ENCODE data around the gene RAPH1. TPM values are rescaled to one million over a fixed set of nuclear protein-coding genes. Genes with fewer than 3 reads are reported as not detected.

Gene RAPH1
- polyA plus RNA-seq, 1 donor from 2014 or later: 13.9 TPM

- no peaks in the 10 kb centered on the region for H3F3A ChIP-seq (ENCODE audit: insufficient read depth, low read length, poor library complexity, severe bottlenecking)
- no peaks in the 10 kb centered on the region for H3K79me2 ChIP-seq (replicated peaks; ENCODE audit: insufficient read depth, low read length)
- H2AFZ ChIP-seq (ENCODE audit: low read depth, low read length): no peak overlapping the region
- no peak overlapping the region for H3K4me3 ChIP-seq (ENCODE audit: low read length)
- H3K27me3 ChIP-seq (ENCODE audit: insufficient read depth, low read depth, low read length): no peaks in the 10 kb centered on the region
- no peaks in the 10 kb centered on the region for H4K20me1 ChIP-seq (ENCODE audit: insufficient read depth)
- H3K36me3 ChIP-seq (ENCODE audit: insufficient read depth, low read length): peaks cover 12% of the 10 kb centered on the region
- H3K9me2 ChIP-seq (ENCODE audit: insufficient read depth, low read length): no peaks in the 10 kb centered on the region
- H3K4me2 ChIP-seq (ENCODE audit: low read length): no peak overlapping the region
- no peak overlapping the region for H3K9ac ChIP-seq (ENCODE audit: low read length)
- no peak overlapping the region for H3K27ac ChIP-seq (ENCODE audit: low read length)
- H3K9me3 ChIP-seq (ENCODE audit: low read length): no peaks in the 10 kb centered on the region
- no peak for TF ChIP-seq REST (IDR thresholded peaks at IDR 0.05; ENCODE audit: borderline replicate concordance)
- TF ChIP-seq POLR2AphosphoS5 (IDR thresholded peaks at IDR 0.05): no peak
- no peak for TF ChIP-seq SMC3 (conservative IDR thresholded peaks at IDR 0.05; ENCODE audit: poor library complexity)
- TF ChIP-seq, protein P1, sequence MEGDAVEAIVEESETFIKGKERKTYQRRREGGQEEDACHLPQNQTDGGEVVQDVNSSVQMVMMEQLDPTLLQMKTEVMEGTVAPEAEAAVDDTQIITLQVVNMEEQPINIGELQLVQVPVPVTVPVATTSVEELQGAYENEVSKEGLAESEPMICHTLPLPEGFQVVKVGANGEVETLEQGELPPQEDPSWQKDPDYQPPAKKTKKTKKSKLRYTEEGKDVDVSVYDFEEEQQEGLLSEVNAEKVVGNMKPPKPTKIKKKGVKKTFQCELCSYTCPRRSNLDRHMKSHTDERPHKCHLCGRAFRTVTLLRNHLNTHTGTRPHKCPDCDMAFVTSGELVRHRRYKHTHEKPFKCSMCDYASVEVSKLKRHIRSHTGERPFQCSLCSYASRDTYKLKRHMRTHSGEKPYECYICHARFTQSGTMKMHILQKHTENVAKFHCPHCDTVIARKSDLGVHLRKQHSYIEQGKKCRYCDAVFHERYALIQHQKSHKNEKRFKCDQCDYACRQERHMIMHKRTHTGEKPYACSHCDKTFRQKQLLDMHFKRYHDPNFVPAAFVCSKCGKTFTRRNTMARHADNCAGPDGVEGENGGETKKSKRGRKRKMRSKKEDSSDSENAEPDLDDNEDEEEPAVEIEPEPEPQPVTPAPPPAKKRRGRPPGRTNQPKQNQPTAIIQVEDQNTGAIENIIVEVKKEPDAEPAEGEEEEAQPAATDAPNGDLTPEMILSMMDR (IDR thresholded peaks at IDR 0.05; ENCODE audit: poor library complexity, severe bottlenecking): peak; percentile 22
- no peak for TF ChIP-seq EP300 (conservative IDR thresholded peaks at IDR 0.05; ENCODE audit: poor library complexity, severe bottlenecking)
- TF ChIP-seq RAD21 (conservative IDR thresholded peaks at IDR 0.05): peak; percentile 31
- no peak for TF ChIP-seq TAF1 (IDR thresholded peaks at IDR 0.05; ENCODE audit: low read depth)
- TF ChIP-seq MXI1 (conservative IDR thresholded peaks at IDR 0.05; ENCODE audit: poor library complexity, severe bottlenecking): no peak
- TF ChIP-seq EZH2 (IDR thresholded peaks at IDR 0.05; ENCODE audit: borderline replicate concordance, insufficient read depth, low read length, poor library complexity, severe bottlenecking): no peak
These were observed 50.6 kb downstream of the RAPH1 start for GRCh38 chr2:203484266-203485112.

DNA sequence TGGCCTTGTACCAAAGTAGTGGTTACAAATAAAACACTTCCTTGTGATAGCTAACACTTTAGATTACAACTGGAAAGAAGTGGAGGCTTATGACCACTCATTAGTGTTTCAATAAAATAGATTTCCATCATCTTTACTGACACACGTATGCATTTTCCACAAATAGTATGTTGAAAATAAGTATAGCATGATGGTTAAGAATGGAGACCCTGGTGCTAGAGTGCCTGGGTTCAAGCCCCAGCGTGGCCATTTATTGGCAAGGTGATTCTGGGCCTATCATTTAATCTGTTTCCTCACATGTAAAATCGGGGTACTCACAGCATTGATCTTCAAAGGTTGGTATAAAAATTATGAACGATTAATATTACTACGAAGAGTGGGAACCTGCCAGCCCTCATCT lies 54.5 kb downstream of the RAPH1 start:
- Histone ChIP-seq H3K9me2 (ENCODE audit: insufficient read depth, low read length) (no peaks in the 10 kb centered on the region), H3K4me2 (ENCODE audit: low read length) (no peak overlapping the region), H3K4me3 (ENCODE audit: low read length) (no peak overlapping the region), H3K79me2 (replicated peaks; ENCODE audit: insufficient read depth, low read length) (no peaks in the 10 kb centered on the region), H3K36me3 (ENCODE audit: insufficient read depth, low read length) (peaks cover 8% of the 10 kb centered on the region), H4K20me1 (ENCODE audit: insufficient read depth) (no peaks in the 10 kb centered on the region), H3F3A (ENCODE audit: insufficient read depth, low read length, poor library complexity, severe bottlenecking) (no peaks in the 10 kb centered on the region), H2AFZ (ENCODE audit: low read depth, low read length) (no peak overlapping the region), H3K9ac (ENCODE audit: low read length) (no peak overlapping the region), H3K9me3 (ENCODE audit: low read length) (no peaks in the 10 kb centered on the region), H3K27me3 (ENCODE audit: insufficient read depth, low read depth, low read length) (no peaks in the 10 kb centered on the region), H3K27ac (ENCODE audit: low read length) (no peak overlapping the region)
- TF ChIP-seq REST (IDR thresholded peaks at IDR 0.05; ENCODE audit: borderline replicate concordance) (no peak), SMC3 (conservative IDR thresholded peaks at IDR 0.05; ENCODE audit: poor library complexity) (no peak), MXI1 (conservative IDR thresholded peaks at IDR 0.05; ENCODE audit: poor library complexity, severe bottlenecking) (no peak), POLR2AphosphoS5 (IDR thresholded peaks at IDR 0.05) (no peak), RAD21 (conservative IDR thresholded peaks at IDR 0.05) (no peak), EZH2 (IDR thresholded peaks at IDR 0.05; ENCODE audit: borderline replicate concordance, insufficient read depth, low read length, poor library complexity, severe bottlenecking) (no peak), TAF1 (IDR thresholded peaks at IDR 0.05; ENCODE audit: low read depth) (no peak), EP300 (conservative IDR thresholded peaks at IDR 0.05; ENCODE audit: poor library complexity, severe bottlenecking) (no peak)
- TF ChIP-seq, protein P1 (IDR thresholded peaks at IDR 0.05; ENCODE audit: poor library complexity, severe bottlenecking): no peak
